Immature natural killer cell (primary cell): ENCODE measurements around the gene YIPF6. TPM values are rescaled to one million over a fixed set of nuclear protein-coding genes. Genes with fewer than 3 reads are reported as not detected.
"Not testable (repeated sequence)": the region's sequence is repeated elsewhere in the genome, so short reads cannot be mapped to it uniquely, and the experiment has no call there.

ENCODE experiments used
- DNase-seq, 3 donors: peaks; one replicate each; pipeline ENCODE4 v3.0.0; 2022; ENCODE audit warnings: mixed read lengths in 1 of 3
- H3K27ac Mint-ChIP-seq, 6 donors: one replicate each; pipeline ENCODE4 v1.8.0; 2020; ENCODE audit warnings: mixed read lengths in 6 of 6, mild to moderate bottlenecking in 5 of 6, inconsistent platforms in 4 of 6, moderate library complexity in 3 of 6
- H3K27me3 Mint-ChIP-seq, 3 donors: one replicate each; pipeline ENCODE4 v1.8.0; 2020 to 2021; ENCODE audit warnings: low read depth in 3 of 3, mild to moderate bottlenecking in 3 of 3, mixed read lengths in 3 of 3, moderate library complexity in 3 of 3, inconsistent platforms in 1 of 3
- H3K36me3 Mint-ChIP-seq, 3 donors: one replicate each; pipeline ENCODE4 v1.8.0; 2020; ENCODE audit warnings: mixed read lengths in 3 of 3, inconsistent platforms in 2 of 3, mild to moderate bottlenecking in 2 of 3
- H3K4me1 Mint-ChIP-seq, 2 donors: one replicate each; pipeline ENCODE4 v1.8.0; 2020; ENCODE audit warnings: inconsistent platforms in 2 of 2, mild to moderate bottlenecking in 2 of 2, mixed read lengths in 2 of 2, moderate library complexity in 1 of 2
- H3K4me3 Mint-ChIP-seq, 5 donors: one replicate each; pipeline ENCODE4 v1.8.0; 2020; ENCODE audit warnings: mild to moderate bottlenecking in 5 of 5, mixed read lengths in 5 of 5, inconsistent platforms in 3 of 5, moderate library complexity in 3 of 5
- H3K9me3 Mint-ChIP-seq, 6 donors: one replicate each; pipeline ENCODE4 v1.8.0; 2020; ENCODE audit warnings: mild to moderate bottlenecking in 6 of 6, mixed read lengths in 6 of 6, inconsistent platforms in 4 of 6, moderate library complexity in 3 of 6
- polyA plus RNA-seq, 3 donors: library from polyadenylated mRNA; unstranded; fragments of 300-500 nt; fragmentation: Illumina TruSeq; gene quantifications; one replicate each; pipeline ENCODE4 v1.2.3, GENCODE V29; 2021

YIPF6 gene
- polyA plus RNA-seq, 3 donors from 2014 or later, result 24.3 to 29.1 (median 25.8) TPM

- Mint-ChIP-seq H3K36me3 (peaks cover 3 to 6% (median 4%) of the 10 kb centered on the region in 3 donors), H3K27ac (no peak overlapping the region), H3K9me3 (no peaks in the 10 kb centered on the region), H3K4me1 (no peaks in the 10 kb centered on the region), H3K27me3 (peaks cover 0 to 2% (median 0%) of the 10 kb centered on the region in 3 donors), H3K4me3 (no peak overlapping the region)
- no peak for DNase-seq
Measured at GRCh38 chrX:68534691-68535090, 35.8 kb downstream of the YIPF6 start.

GRCh38 chrX:68536429-68536828, 37.6 kb downstream of the YIPF6 start:
- Mint-ChIP-seq H3K4me3 (no peak overlapping the region), H3K27ac (peak overlapping the region in 1 of 6 donors; percentile 6), H3K4me1 (no peaks in the 10 kb centered on the region), H3K27me3 (peaks cover 0 to 2% (median 0%) of the 10 kb centered on the region in 3 donors), H3K36me3 (peaks cover 3 to 6% (median 4%) of the 10 kb centered on the region in 3 donors), H3K9me3 (no peaks in the 10 kb centered on the region)
- DNase-seq, result no peak

GRCh38 chrX:68536884-68537283, 38.0 kb downstream of the YIPF6 start:
- H3K36me3 Mint-ChIP-seq, result peaks cover 5 to 9% (median 8%) of the 10 kb centered on the region in 3 donors
- peak overlapping the region in 1 of 6 donors; percentile 6 for H3K27ac Mint-ChIP-seq
- H3K9me3 Mint-ChIP-seq, result no peaks in the 10 kb centered on the region
- peaks cover 0 to 2% (median 0%) of the 10 kb centered on the region in 3 donors for H3K27me3 Mint-ChIP-seq
- no peak for DNase-seq
- no peak overlapping the region for H3K4me3 Mint-ChIP-seq
- no peaks in the 10 kb centered on the region for H3K4me1 Mint-ChIP-seq

- Mint-ChIP-seq H3K4me3 (no peak overlapping the region), H3K27me3 (no peaks in the 10 kb centered on the region), H3K4me1 (no peaks in the 10 kb centered on the region), H3K9me3 (no peaks in the 10 kb centered on the region), H3K36me3 (peaks cover 0 to 8% (median 4%) of the 10 kb centered on the region in 3 donors), H3K27ac (no peak overlapping the region)
- no peak for DNase-seq
Measured at GRCh38 chrX:68550193-68550592, 51.3 kb downstream of the YIPF6 start.

GRCh38 chrX:68556036-68556435, 57.2 kb downstream of the YIPF6 start:
- Mint-ChIP-seq H3K36me3 (peaks cover 0 to 12% (median 3%) of the 10 kb centered on the region in 3 donors), H3K27ac (no peak overlapping the region), H3K27me3 (no peaks in the 10 kb centered on the region), H3K9me3 (peaks cover 0 to 1% (median 0%) of the 10 kb centered on the region in 6 donors), H3K4me3 (no peak overlapping the region), H3K4me1 (no peaks in the 10 kb centered on the region)
- no peak for DNase-seq

- not testable (repeated sequence) for H3K27ac Mint-ChIP-seq, H3K9me3 Mint-ChIP-seq, DNase-seq, H3K4me3 Mint-ChIP-seq, H3K4me1 Mint-ChIP-seq, H3K27me3 Mint-ChIP-seq
- peaks cover 0 to 12% (median 11%) of the 10 kb centered on the region in 3 donors for H3K36me3 Mint-ChIP-seq
Measured at GRCh38 chrX:68557126-68557525, 58.3 kb downstream of the YIPF6 start.

DNA sequence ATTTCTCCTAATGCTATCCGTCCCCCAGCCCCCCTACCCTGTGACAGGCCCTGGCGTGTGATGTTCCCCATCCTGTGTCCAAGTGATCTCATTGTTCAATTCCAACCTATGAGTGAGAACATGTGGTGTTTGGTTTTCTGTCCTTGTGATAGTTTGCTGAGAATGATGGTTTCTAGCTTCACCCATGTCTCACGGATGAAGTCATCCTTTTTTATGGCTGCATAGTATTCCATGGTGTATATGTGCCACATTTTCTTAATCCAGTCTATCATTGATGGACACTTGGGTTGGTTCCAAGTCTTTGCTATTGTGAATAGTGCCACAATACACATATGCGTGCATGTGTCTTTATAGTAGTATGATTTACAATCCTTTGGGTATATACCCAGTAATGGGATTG, 61.1 kb downstream of the YIPF6 start:
- not testable (repeated sequence) for H3K27me3 Mint-ChIP-seq, H3K27ac Mint-ChIP-seq, H3K9me3 Mint-ChIP-seq, H3K4me1 Mint-ChIP-seq, DNase-seq, H3K4me3 Mint-ChIP-seq
- H3K36me3 Mint-ChIP-seq, result peaks cover 5 to 17% (median 8%) of the 10 kb centered on the region in 3 donors

DNA sequence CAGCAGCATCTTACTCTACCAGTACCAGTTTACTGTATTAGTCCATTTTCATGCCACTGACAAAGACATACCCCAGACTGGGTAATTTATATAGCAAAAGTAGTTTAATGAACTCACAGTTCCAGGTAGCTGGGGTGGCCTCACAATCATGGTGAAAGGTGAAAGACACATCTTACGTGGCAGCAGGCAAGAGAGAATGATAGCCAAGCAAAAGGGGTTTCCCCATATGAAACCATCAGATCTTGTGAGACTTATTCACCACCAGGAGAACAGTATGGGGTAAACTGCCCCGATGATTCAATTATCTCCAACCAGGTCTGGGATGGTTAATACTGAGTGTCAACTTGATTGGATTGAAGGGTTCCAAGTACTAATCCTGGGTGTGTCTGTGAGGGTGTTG, 69.3 kb downstream of the YIPF6 start:
- no peaks in the 10 kb centered on the region for H3K9me3 Mint-ChIP-seq
- peaks cover 0 to 4% (median 2%) of the 10 kb centered on the region in 3 donors for H3K27me3 Mint-ChIP-seq
- no peak overlapping the region for H3K4me3 Mint-ChIP-seq
- no peak for DNase-seq
- no peaks in the 10 kb centered on the region for H3K4me1 Mint-ChIP-seq
- peaks cover 4 to 9% (median 5%) of the 10 kb centered on the region in 3 donors for H3K36me3 Mint-ChIP-seq
- no peak overlapping the region for H3K27ac Mint-ChIP-seq

DNA sequence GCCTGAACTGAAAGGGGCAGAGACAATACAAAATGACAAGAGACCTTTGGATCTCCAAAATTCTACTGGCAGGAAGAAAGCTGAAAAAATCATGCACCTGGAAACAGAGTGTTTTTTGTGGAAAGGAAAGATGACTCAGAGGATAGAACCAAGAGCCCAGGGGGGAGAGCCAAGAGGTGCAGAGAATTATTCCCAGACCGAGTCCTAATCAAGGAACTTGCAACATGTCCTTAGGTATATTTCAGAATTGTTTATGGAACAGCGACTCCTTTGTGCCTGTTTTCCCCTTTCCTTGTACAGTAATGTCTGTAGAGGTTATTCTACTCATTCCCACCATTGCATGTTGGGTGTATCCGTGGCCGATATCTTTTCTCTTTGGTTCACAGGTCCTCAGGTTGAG, 71.7 kb downstream of the YIPF6 start:
- H3K36me3 Mint-ChIP-seq, result peaks cover 0 to 4% (median 3%) of the 10 kb centered on the region in 3 donors
- DNase-seq, result no peak
- H3K4me3 Mint-ChIP-seq, result no peak overlapping the region
- H3K9me3 Mint-ChIP-seq, result no peaks in the 10 kb centered on the region
- H3K27me3 Mint-ChIP-seq, result peaks cover 0 to 3% (median 2%) of the 10 kb centered on the region in 3 donors
- no peaks in the 10 kb centered on the region for H3K4me1 Mint-ChIP-seq
- no peak overlapping the region for H3K27ac Mint-ChIP-seq

DNA sequence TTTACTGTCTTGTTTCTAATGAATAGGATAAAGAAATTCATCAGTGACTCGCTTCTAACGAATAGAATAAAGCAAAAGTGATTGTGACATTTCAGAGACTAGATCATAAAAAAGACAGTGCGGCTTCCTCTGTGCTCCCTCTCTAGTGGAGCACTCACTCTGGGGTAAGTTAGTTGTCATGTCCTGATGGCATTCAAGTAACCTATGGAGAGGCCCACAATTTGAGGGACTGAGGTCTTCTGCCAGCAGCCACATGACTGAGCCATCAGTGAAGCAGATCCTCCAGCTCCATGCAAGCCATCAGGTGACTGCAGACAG, 72.4 kb downstream of the YIPF6 start:
- Mint-ChIP-seq H3K4me1 (no peaks in the 10 kb centered on the region), H3K36me3 (peaks cover 0 to 4% (median 3%) of the 10 kb centered on the region in 3 donors), H3K27ac (no peak overlapping the region), H3K4me3 (no peak overlapping the region), H3K9me3 (no peaks in the 10 kb centered on the region), H3K27me3 (peaks cover 0 to 3% (median 2%) of the 10 kb centered on the region in 3 donors)
- no peak for DNase-seq

DNA sequence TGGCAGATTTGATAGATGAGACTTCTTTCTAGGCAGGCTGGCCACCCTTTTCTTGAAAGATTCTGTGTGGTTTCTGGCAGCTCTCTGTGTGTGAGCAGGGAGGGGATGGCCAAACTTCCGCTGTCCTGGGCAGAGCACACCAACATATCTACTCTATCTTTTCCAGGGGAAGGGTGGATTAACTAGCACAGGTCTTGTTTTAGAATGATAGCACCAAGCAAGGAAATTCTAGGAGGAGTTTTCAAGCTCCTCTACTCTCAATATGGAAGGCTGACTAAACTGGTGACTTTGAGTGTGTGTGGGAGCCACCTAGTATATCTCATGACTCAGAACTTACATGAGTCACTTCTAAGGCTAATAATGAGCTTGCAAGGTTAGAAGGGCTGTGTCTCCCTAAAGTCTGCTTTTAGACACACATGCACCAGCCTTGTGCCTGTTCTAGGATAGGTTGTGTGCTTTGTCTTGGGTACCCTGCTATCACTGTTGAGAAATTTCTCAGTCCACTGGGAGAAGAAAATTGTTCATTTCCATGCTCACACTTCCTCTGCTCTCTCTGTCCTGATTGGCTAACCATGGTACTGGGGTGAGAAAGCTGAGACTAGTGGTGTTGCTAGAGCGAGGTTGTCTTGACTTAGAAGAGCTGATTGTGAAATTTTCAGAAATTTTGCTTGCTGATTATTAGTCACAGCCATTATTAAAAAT, 72.9 kb downstream of the YIPF6 start:
- Mint-ChIP-seq H3K4me3 (no peak overlapping the region), H3K36me3 (peaks cover 0 to 3% (median 3%) of the 10 kb centered on the region in 3 donors), H3K9me3 (no peaks in the 10 kb centered on the region), H3K4me1 (no peaks in the 10 kb centered on the region), H3K27ac (peak overlapping the region in 1 of 6 donors; percentile 18), H3K27me3 (peaks cover 0 to 3% (median 2%) of the 10 kb centered on the region in 3 donors)
- DNase-seq, result no peak

DNA sequence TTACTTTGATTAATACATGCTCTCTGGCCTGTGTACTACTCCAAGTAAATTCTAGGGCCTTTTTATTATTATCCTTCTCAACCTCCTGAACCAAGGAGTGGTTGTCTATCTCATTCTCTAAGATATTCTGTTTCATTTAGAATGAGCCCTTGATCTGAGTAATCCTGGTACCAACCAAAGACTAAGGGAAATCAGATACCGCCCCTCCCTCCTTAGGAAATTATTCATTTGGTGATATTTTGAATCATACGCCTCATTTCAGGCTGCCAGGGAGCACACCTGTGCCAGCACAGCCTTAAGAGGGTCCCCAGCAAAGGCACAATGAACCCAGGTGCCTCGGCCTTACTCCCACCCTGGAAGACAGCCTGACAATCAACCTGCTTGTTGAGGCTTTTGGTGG, 75.4 kb downstream of the YIPF6 start:
- no peaks in the 10 kb centered on the region for H3K4me1 Mint-ChIP-seq

GRCh38 chrX:68579810-68580209, 81.0 kb downstream of the YIPF6 start:
- no peaks in the 10 kb centered on the region for H3K4me1 Mint-ChIP-seq
- H3K27ac Mint-ChIP-seq, result no peak overlapping the region
- DNase-seq, result no peak
- no peaks in the 10 kb centered on the region for H3K9me3 Mint-ChIP-seq
- no peak overlapping the region for H3K4me3 Mint-ChIP-seq
- peaks cover 0 to 2% (median 0%) of the 10 kb centered on the region in 3 donors for H3K27me3 Mint-ChIP-seq
- H3K36me3 Mint-ChIP-seq, result peaks cover under 1% of the 10 kb centered on the region in 3 donors

More for the DNA sequence above, 75.4 kb downstream of the YIPF6 start:
- H3K27me3 Mint-ChIP-seq, result peaks cover 0 to 2% (median 2%) of the 10 kb centered on the region in 3 donors
- DNase-seq, result no peak
- no peak overlapping the region for H3K4me3 Mint-ChIP-seq
- H3K9me3 Mint-ChIP-seq, result no peaks in the 10 kb centered on the region
- H3K27ac Mint-ChIP-seq, result no peak overlapping the region
- H3K36me3 Mint-ChIP-seq, result peaks cover 0 to 3% (median 0%) of the 10 kb centered on the region in 3 donors

DNA sequence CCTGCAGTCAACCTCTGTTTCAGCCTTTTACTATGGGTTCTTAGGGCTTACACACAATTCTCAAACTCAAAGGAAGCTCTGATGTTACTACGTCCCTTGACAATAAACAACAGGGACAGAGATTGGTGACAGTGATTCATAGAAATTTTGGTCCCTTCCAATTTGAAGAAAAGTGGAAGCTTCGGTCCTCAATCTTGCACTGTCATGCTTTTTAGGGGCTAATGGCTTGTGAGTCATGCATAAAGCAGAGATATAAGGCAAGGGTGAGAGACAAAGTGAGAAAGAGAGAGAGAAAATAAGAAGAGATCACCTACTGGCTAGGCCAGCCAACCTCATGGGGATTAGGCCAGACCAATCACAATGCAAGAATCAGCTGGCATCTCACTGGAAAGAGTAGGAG, 85.4 kb downstream of the YIPF6 start:
- no peaks in the 10 kb centered on the region for H3K4me1 Mint-ChIP-seq
- peaks cover 3 to 8% (median 8%) of the 10 kb centered on the region in 3 donors for H3K36me3 Mint-ChIP-seq
- peaks cover 0 to 2% (median 0%) of the 10 kb centered on the region in 6 donors for H3K9me3 Mint-ChIP-seq
- H3K4me3 Mint-ChIP-seq, result no peak overlapping the region
- no peaks in the 10 kb centered on the region for H3K27me3 Mint-ChIP-seq
- no peak for DNase-seq
- no peak overlapping the region for H3K27ac Mint-ChIP-seq
